ENCODE results near the gene FBXW10B.
"Not testable (repeated sequence)": the region's sequence is repeated elsewhere in the genome, so short reads cannot be mapped to it uniquely, and the experiment has no call there.

GRCh38 chr17:15654401-15654800 lies 34.9 kb upstream of the FBXW10B start:
- TF ChIP-seq, protein P1, sequence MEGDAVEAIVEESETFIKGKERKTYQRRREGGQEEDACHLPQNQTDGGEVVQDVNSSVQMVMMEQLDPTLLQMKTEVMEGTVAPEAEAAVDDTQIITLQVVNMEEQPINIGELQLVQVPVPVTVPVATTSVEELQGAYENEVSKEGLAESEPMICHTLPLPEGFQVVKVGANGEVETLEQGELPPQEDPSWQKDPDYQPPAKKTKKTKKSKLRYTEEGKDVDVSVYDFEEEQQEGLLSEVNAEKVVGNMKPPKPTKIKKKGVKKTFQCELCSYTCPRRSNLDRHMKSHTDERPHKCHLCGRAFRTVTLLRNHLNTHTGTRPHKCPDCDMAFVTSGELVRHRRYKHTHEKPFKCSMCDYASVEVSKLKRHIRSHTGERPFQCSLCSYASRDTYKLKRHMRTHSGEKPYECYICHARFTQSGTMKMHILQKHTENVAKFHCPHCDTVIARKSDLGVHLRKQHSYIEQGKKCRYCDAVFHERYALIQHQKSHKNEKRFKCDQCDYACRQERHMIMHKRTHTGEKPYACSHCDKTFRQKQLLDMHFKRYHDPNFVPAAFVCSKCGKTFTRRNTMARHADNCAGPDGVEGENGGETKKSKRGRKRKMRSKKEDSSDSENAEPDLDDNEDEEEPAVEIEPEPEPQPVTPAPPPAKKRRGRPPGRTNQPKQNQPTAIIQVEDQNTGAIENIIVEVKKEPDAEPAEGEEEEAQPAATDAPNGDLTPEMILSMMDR (IDR thresholded peaks at IDR 0.05), result not testable (repeated sequence)
- TF ChIP-seq POLR2A (IDR thresholded peaks at IDR 0.05), result not testable (repeated sequence)
